K562 (cell line): ENCODE results near the gene LENG9. TPM values are rescaled to one million over a fixed set of nuclear protein-coding genes. Genes with fewer than 3 reads are reported as not detected.

Source experiments
- CHCHD3 ChIP-seq: fragments of 250-450 bp; sonication (Bioruptor Pico); IDR thresholded peaks from 2 replicates; pipeline ENCODE4 v2.1.2; 2022; ENCODE audit warnings: mild to moderate bottlenecking
- CREB1 ChIP-seq, 2 experiments: sonication (generic) in 1 of 2; formaldehyde crosslinking in 1 of 2; IDR thresholded peaks; 2 replicates each; pipeline versions ENCODE4 v1.6.1 to v1.8.0; 2012 to 2022; ENCODE audit warnings: inconsistent platforms in 1 of 2, mild to moderate bottlenecking in 1 of 2, missing genetic modification reagents in 1 of 2, moderate library complexity in 1 of 2
- FOXP1 ChIP-seq: sonication (generic); formaldehyde crosslinking; IDR thresholded peaks from 2 replicates; pipeline ENCODE4 v1.8.0; 2022; ENCODE audit warnings: mild to moderate bottlenecking, missing genetic modification reagents
- HIVEP1 ChIP-seq: fragments of 250-450 bp; sonication (Bioruptor Pico); IDR thresholded peaks from 2 replicates; pipeline ENCODE4 v1.4.0; 2020; ENCODE audit warnings: mild to moderate bottlenecking
- L3MBTL2 ChIP-seq: fragments of 450-650 bp; IDR thresholded peaks from 2 replicates; pipeline ENCODE4 v1.6.1; 2016; ENCODE audit warnings: mild to moderate bottlenecking, moderate library complexity
- NCOA2 ChIP-seq, 2 experiments: fragments of 450-650 bp; IDR thresholded peaks; 2 replicates each; pipeline ENCODE4 v1.6.1; 2018; ENCODE audit warnings: mild to moderate bottlenecking in 2 of 2, moderate library complexity in 1 of 2; ENCODE audit not compliant: partially characterized antibody in 2 of 2
- POLR2G ChIP-seq: fragments of 200-400 bp; formaldehyde crosslinking; IDR thresholded peaks from 2 replicates; pipeline ENCODE4 v1.6.1; 2017; ENCODE audit warnings: low read depth, mild to moderate bottlenecking, antibody characterized with exemption, low read length, moderate library complexity
- RBBP5 ChIP-seq: fragments of 200-600 bp; sonication (generic); IDR thresholded peaks from 2 replicates; pipeline ENCODE4 v1.6.1; 2012; ENCODE audit warnings: borderline replicate concordance, mild to moderate bottlenecking, low read length, control low read depth, inconsistent platforms; ENCODE audit not compliant: insufficient read depth, poor library complexity, severe bottlenecking
- TAF15 ChIP-seq: fragments of 200-400 bp; formaldehyde crosslinking; IDR thresholded peaks from 2 replicates; pipeline ENCODE4 v1.6.1; 2017; ENCODE audit warnings: mild to moderate bottlenecking, low read depth, low read length, moderate library complexity
- TAF7 ChIP-seq: fragments of 450-650 bp; IDR thresholded peaks from 2 replicates; pipeline ENCODE4 v1.6.1; 2016; ENCODE audit warnings: missing genetic modification characterization, missing compliant biosample characterization
- TEAD4 ChIP-seq, 2 experiments: sonication (generic) in 1 of 2; formaldehyde crosslinking in 1 of 2; IDR thresholded peaks; 2 replicates each; pipeline versions ENCODE4 v1.6.1 to v1.8.0; 2012 to 2022; ENCODE audit warnings: borderline replicate concordance in 1 of 2, inconsistent platforms in 1 of 2, low read length in 1 of 2, mild to moderate bottlenecking in 1 of 2, missing genetic modification reagents in 1 of 2
- TFAM ChIP-seq: fragments of 250-450 bp; sonication (Bioruptor Pico); conservative IDR thresholded peaks from 2 replicates; pipeline ENCODE4 v1.5.0; 2021; ENCODE audit warnings: mild to moderate bottlenecking, moderate library complexity
- XRCC5 ChIP-seq: fragments of 200-400 bp; formaldehyde crosslinking; IDR thresholded peaks from 2 replicates; pipeline ENCODE4 v1.6.1; 2017; ENCODE audit warnings: low read depth, mild to moderate bottlenecking, low read length
- ZNF699 ChIP-seq: fragments of 250-450 bp; sonication (Bioruptor Pico); IDR thresholded peaks from 2 replicates; pipeline ENCODE4 v1.8.0; 2021; ENCODE audit warnings: mild to moderate bottlenecking, moderate library complexity; ENCODE audit not compliant: insufficient replicate concordance
- polyA plus RNA-seq, 8 experiments: library from polyadenylated mRNA; depleted of rRNA in 4 of 8; stranded (reverse) in 5 of 8; unstranded in 3 of 8; fragments of >200 nt; fragmentation: Nextera tagmentation in 2 of 8; fragmentation: Illumina TruSeq in 1 of 8; extraction: Ambion mirVana in 2 of 8; extraction: Trizol in 1 of 8; gene quantifications; 2 replicates each; pipeline versions ENCODE4 v1.2.1 to v1.2.3, GENCODE V29; 2011 to 2014; ENCODE audit warnings: inconsistent platforms in 1 of 8, missing spikeins in 1 of 8
- total RNA-seq, 7 experiments: library from RNA; depleted of rRNA in 6 of 7; stranded (reverse); fragments of >200 nt in 6 of 7; fragmentation: Illumina TruSeq in 2 of 7; extraction: Trizol in 2 of 7; gene quantifications; 2 replicates each; pipeline versions ENCODE4 v1.2.1 to v1.2.3, GENCODE V29; 2011 to 2021; ENCODE audit warnings: low replicate concordance in 1 of 7
- TF ChIP-seq, protein P1 (sequence below): sonication (generic); formaldehyde crosslinking; IDR thresholded peaks from 2 replicates; pipeline ENCODE4 v1.8.0; 2022; ENCODE audit warnings: mild to moderate bottlenecking, low read depth, missing genetic modification reagents
- TF ChIP-seq, protein P2 (sequence below): fragments of 450-650 bp; IDR thresholded peaks from 2 replicates; pipeline ENCODE4 v1.6.1; 2016; ENCODE audit warnings: borderline replicate concordance
- TF ChIP-seq, protein P3 (sequence below): IDR thresholded peaks from 3 replicates; pipeline ENCODE4 v1.6.1; 2011; ENCODE audit warnings: borderline replicate concordance, mild to moderate bottlenecking, moderate library complexity; ENCODE audit not compliant: insufficient read length; ENCODE audit errors: extremely low read depth

LENG9 gene
- total and polyA plus RNA-seq, 9 of the 15 experiments (the other 6 are each of a cell fraction or from before 2014, with no cell fraction given), result 0.06 to 0.64 (median 0.33) TPM; not detected in 1

DNA sequence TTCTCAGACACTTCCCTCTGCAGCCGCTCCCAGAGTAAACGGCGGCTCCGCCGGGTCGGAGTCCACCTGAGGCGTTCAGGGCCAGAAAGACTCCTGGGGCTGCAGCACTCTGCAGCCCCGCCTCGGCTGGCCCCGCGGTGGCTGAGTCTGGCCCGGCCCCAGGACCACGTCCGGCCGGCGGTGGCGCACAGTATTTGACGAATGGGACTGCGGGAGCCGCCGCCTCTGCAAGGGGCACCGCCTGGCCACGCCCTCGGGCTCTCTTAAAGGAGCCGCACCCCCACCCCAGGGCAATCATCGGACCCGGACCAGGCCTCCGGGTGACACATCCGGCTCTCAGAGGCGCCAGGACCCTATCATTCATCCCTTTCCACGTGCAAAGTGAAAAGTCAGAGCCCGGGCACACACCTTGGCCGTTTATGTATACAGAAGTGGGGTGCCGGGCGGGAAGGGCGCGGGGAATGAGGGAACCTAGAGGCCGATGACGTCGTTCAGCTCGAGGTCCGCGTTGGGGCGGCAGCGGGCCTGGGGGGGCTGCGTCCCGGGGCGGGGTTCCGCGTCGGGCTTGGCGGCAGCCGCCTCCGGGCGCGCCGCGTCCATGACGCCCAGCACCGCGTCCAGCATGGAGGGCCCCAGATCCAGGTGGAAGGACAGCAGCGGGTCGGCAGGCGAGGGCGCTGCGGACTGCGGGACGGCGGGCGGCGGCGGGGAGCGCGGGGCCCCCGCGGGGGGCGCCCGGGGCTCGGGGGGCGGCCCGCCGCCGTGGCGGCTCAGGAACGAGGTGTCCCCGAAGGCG, 1.2 kb upstream of the LENG9 start (continued):
- TF ChIP-seq, protein P1, sequence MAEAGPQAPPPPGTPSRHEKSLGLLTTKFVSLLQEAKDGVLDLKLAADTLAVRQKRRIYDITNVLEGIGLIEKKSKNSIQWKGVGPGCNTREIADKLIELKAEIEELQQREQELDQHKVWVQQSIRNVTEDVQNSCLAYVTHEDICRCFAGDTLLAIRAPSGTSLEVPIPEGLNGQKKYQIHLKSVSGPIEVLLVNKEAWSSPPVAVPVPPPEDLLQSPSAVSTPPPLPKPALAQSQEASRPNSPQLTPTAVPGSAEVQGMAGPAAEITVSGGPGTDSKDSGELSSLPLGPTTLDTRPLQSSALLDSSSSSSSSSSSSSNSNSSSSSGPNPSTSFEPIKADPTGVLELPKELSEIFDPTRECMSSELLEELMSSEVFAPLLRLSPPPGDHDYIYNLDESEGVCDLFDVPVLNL (CRISPR knock-in tag), result no peak
- TF ChIP-seq TFAM (CRISPR knock-in tag) (no peak), XRCC5 (0 out of 2 replicates have a peak, but pooled peaks have one; percentile 56), ZNF699 (CRISPR knock-in tag) (no peak), TEAD4 (IDR thresholded peaks at IDR 0.05; ENCODE audit: low read length) (0 out of 2 replicates have a peak, but pooled peaks have one; percentile 7), TEAD4 (CRISPR knock-in tag; IDR thresholded peaks at IDR 0.05; ENCODE audit: borderline replicate concordance) (no peak), POLR2G (peak; percentile 93), TAF15 (no peak), L3MBTL2 (peak; percentile 91), TAF7 (tag) (0 out of 2 replicates have a peak, but pooled peaks have one; percentile 10), FOXP1 (CRISPR knock-in tag) (peak; percentile 56; the same call in 1 of the 2 replicates), HIVEP1 (CRISPR knock-in tag) (no peak), NCOA2 (IDR thresholded peaks at IDR 0.05; ENCODE audit: partially characterized antibody in 2 of 2) (no peak), CREB1 (IDR thresholded peaks at IDR 0.05) (peak; percentile 94), CREB1 (CRISPR knock-in tag; IDR thresholded peaks at IDR 0.05) (peak; percentile 93), CHCHD3 (no peak), RBBP5 (peak; percentile 71)
- TF ChIP-seq, protein P2, sequence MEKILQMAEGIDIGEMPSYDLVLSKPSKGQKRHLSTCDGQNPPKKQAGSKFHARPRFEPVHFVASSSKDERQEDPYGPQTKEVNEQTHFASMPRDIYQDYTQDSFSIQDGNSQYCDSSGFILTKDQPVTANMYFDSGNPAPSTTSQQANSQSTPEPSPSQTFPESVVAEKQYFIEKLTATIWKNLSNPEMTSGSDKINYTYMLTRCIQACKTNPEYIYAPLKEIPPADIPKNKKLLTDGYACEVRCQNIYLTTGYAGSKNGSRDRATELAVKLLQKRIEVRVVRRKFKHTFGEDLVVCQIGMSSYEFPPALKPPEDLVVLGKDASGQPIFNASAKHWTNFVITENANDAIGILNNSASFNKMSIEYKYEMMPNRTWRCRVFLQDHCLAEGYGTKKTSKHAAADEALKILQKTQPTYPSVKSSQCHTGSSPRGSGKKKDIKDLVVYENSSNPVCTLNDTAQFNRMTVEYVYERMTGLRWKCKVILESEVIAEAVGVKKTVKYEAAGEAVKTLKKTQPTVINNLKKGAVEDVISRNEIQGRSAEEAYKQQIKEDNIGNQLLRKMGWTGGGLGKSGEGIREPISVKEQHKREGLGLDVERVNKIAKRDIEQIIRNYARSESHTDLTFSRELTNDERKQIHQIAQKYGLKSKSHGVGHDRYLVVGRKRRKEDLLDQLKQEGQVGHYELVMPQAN, result peak; percentile 79; the same call in 1 of the 2 replicates
- TF ChIP-seq, protein P3, sequence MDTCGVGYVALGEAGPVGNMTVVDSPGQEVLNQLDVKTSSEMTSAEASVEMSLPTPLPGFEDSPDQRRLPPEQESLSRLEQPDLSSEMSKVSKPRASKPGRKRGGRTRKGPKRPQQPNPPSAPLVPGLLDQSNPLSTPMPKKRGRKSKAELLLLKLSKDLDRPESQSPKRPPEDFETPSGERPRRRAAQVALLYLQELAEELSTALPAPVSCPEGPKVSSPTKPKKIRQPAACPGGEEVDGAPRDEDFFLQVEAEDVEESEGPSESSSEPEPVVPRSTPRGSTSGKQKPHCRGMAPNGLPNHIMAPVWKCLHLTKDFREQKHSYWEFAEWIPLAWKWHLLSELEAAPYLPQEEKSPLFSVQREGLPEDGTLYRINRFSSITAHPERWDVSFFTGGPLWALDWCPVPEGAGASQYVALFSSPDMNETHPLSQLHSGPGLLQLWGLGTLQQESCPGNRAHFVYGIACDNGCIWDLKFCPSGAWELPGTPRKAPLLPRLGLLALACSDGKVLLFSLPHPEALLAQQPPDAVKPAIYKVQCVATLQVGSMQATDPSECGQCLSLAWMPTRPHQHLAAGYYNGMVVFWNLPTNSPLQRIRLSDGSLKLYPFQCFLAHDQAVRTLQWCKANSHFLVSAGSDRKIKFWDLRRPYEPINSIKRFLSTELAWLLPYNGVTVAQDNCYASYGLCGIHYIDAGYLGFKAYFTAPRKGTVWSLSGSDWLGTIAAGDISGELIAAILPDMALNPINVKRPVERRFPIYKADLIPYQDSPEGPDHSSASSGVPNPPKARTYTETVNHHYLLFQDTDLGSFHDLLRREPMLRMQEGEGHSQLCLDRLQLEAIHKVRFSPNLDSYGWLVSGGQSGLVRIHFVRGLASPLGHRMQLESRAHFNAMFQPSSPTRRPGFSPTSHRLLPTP, result no peak
